ENCODE measurements around the gene PRR15L. TPM values are rescaled to one million over a fixed set of nuclear protein-coding genes. Genes with fewer than 3 reads are reported as not detected.

Gene PRR15L
- total and polyA plus RNA-seq, 2 of the 4 experiments (the other 2 are of a cell fraction) = not detected

DNA sequence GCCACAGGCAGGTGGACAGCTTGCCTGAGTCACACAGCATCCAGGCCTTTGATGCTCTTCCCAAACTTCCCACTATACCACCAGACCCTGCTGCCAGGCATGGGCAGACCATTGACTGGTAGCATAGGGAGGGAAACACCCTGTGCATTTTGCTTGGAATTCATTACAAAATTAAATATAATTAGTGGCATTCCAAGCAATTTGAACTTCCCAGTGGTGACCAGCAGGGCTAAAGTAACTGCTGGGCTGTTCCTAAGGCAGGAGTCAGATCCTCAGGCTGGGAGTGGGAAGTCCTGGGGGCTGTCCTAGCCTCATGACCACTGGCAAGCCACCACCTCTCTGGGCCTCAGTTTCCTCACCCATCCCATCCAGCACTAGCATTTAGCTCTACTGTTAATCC lies 3.8 kb downstream of the PRR15L start:
- BruUV-seq (replicated peaks) = no TSS peak
- Histone ChIP-seq H4K91ac (ENCODE audit: insufficient read depth, low read depth, low read length) (no peak overlapping the region), H3K9ac (ENCODE audit: low read depth, low read length) (no peak overlapping the region), H2BK20ac (ENCODE audit: low read depth, low read length) (no peak overlapping the region), H3K4me3 (ENCODE audit: insufficient read depth, low read depth, low read length) (no peak overlapping the region), H3K9me1 (ENCODE audit: insufficient read depth, low read length) (no peaks in the 10 kb centered on the region), H2BK15ac (ENCODE audit: low read depth, low read length) (no peak overlapping the region), H4K20me1 (ENCODE audit: insufficient read depth, low read length) (no peaks in the 10 kb centered on the region), H3K4me2 (ENCODE audit: low read depth, low read length) (no peak overlapping the region), H3K56ac (ENCODE audit: extremely low read depth, insufficient read depth, low read length) (no peak overlapping the region), H3K23ac (ENCODE audit: low read depth, low read length) (no peak overlapping the region), H3K4ac (ENCODE audit: low read depth, low read length) (no peak overlapping the region), H3K9me3 (ENCODE audit: control insufficient read depth, insufficient read depth, low read length) (no peaks in the 10 kb centered on the region), H4K8ac (ENCODE audit: low read depth in 2 of 2, low read length in 2 of 2) (no peak overlapping the region), H3K36me3 (ENCODE audit: control insufficient read depth, insufficient read depth, low read length) (no peaks in the 10 kb centered on the region), H3K79me1 (ENCODE audit: low read depth in 1 of 2, low read length in 2 of 2) (peaks cover 0 to 5% of the 10 kb centered on the region in 2 experiments; a peak in 1 of 4 replicates), H3K4me1 (ENCODE audit: control insufficient read depth, insufficient read depth, low read length) (peaks cover 8% of the 10 kb centered on the region), H2BK5ac (ENCODE audit: low read depth, low read length, poor library complexity, severe bottlenecking) (no peak overlapping the region), H4K5ac (ENCODE audit: low read depth, low read length) (no peak overlapping the region), H3K14ac (replicated peaks; ENCODE audit: low read depth, low read length) (no peak overlapping the region), H3K27ac (ENCODE audit: insufficient read depth, low read length) (no peak overlapping the region), H2AK5ac (ENCODE audit: low read depth, low read length) (no peak overlapping the region), H2BK120ac (ENCODE audit: low read depth, low read length) (no peak overlapping the region), H2AFZ (replicated peaks; ENCODE audit: low read length, poor library complexity) (no peak overlapping the region), H3K18ac (ENCODE audit: low read depth, low read length) (no peak overlapping the region), H2AK9ac (replicated peaks; ENCODE audit: low read depth, low read length, poor library complexity) (no peak overlapping the region), H3K27me3 (ENCODE audit: control insufficient read depth, insufficient read depth, low read length) (peaks cover under 1% of the 10 kb centered on the region; the same call in 1 of the 2 replicates)
- ATAC-seq (ENCODE audit: low read depth) (no peak), DNase-seq (no peak)
- TF ChIP-seq, protein P1, sequence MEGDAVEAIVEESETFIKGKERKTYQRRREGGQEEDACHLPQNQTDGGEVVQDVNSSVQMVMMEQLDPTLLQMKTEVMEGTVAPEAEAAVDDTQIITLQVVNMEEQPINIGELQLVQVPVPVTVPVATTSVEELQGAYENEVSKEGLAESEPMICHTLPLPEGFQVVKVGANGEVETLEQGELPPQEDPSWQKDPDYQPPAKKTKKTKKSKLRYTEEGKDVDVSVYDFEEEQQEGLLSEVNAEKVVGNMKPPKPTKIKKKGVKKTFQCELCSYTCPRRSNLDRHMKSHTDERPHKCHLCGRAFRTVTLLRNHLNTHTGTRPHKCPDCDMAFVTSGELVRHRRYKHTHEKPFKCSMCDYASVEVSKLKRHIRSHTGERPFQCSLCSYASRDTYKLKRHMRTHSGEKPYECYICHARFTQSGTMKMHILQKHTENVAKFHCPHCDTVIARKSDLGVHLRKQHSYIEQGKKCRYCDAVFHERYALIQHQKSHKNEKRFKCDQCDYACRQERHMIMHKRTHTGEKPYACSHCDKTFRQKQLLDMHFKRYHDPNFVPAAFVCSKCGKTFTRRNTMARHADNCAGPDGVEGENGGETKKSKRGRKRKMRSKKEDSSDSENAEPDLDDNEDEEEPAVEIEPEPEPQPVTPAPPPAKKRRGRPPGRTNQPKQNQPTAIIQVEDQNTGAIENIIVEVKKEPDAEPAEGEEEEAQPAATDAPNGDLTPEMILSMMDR (conservative IDR thresholded peaks at IDR 0.05; ENCODE audit: low read depth, low read length) = 0 out of 2 replicates have a peak, but pooled peaks have one; percentile 7
- no peak for TF ChIP-seq BHLHE40 (IDR thresholded peaks at IDR 0.05; ENCODE audit: low read depth, low read length)
- ChIA-PET POLR2A (ENCODE audit: unreplicated experiment) (no interaction called here), CTCF (no interaction called here)
- intact Hi-C loops (cut with micrococcal nuclease) (no loop called here), dilution Hi-C loops (cut with HindIII; ENCODE audit: low sequenced_read_pairs, unreplicated experiment) (no loop called here), in situ Hi-C loops (cut with MboI; ENCODE audit: low sequenced_read_pairs) (no loop called here)
